AG09319 (cell line): ENCODE data around the gene NOD2.

ENCODE experiments used
- DNase-seq: peaks from one replicate; pipeline ENCODE4 v3.0.0-alpha.2; 2010; ENCODE audit warnings: low read depth; ENCODE audit errors: extremely low read depth
- TF ChIP-seq, protein P1 (sequence below): IDR thresholded peaks from 2 replicates; pipeline ENCODE4 v1.5.1; 2011; ENCODE audit warnings: low read depth, mild to moderate bottlenecking, inconsistent platforms, low read length, moderate library complexity

The NOD2 gene

DNA sequence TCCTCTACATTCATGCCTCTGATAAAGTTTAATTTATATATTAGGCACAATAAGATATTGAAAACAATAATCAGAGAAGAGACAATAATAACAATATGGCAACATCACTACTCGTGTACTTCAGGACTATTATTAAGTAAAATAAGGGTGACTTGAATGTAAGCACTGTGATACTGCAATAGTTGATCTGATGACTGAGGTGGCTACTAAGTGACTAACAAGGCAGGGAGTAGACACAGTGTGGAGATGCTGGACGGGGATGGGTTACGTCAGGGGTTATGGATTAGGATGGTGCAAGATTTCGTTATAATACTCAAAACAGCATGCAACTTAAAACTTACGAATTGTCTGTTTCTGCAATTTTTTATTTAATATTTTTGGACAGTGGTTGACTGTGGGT is 81.0 kb downstream of the NOD2 start:
- no peak for DNase-seq
- TF ChIP-seq, protein P1, sequence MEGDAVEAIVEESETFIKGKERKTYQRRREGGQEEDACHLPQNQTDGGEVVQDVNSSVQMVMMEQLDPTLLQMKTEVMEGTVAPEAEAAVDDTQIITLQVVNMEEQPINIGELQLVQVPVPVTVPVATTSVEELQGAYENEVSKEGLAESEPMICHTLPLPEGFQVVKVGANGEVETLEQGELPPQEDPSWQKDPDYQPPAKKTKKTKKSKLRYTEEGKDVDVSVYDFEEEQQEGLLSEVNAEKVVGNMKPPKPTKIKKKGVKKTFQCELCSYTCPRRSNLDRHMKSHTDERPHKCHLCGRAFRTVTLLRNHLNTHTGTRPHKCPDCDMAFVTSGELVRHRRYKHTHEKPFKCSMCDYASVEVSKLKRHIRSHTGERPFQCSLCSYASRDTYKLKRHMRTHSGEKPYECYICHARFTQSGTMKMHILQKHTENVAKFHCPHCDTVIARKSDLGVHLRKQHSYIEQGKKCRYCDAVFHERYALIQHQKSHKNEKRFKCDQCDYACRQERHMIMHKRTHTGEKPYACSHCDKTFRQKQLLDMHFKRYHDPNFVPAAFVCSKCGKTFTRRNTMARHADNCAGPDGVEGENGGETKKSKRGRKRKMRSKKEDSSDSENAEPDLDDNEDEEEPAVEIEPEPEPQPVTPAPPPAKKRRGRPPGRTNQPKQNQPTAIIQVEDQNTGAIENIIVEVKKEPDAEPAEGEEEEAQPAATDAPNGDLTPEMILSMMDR = no peak

DNA sequence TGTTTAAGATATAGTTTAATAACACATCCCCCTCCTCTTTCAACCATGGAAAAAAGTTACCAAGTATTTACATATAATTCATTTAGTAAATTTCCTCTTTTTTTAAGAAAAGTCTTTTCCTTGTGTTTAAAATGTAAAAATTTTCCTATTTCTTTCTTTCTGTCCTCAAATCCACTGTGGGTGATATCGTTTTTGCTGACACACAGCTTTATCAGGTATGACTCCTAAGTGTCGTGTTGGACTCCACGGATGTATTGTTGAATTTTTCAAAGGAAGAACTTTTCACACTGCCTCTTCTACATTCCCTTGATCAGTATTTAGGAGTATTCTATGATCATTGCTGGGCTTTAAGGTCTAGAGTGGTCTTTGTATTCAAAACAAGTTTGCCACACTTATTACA is 81.6 kb downstream of the NOD2 start:
- TF ChIP-seq, protein P1 = no peak
- DNase-seq = no peak

DNA sequence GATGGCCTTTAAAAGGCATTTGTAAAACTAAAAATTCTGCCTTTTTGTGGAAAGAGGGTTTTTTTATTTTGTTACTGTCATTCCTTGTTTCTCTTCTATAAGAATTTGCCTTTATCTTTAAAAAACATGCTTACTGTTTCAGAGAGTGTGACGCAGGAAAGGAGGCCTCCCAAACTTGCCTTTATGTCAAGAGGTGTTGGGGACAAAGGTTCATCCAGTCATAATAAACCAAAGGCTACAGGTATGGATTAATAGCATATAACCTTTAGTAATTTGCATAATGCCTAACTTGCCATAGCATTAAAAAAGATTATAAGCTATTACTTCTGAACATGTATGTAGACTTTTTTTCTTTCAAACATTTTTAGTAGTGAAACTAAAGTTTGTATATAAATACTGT is 82.6 kb downstream of the NOD2 start:
- TF ChIP-seq, protein P1 = no peak
- DNase-seq = no peak

DNA sequence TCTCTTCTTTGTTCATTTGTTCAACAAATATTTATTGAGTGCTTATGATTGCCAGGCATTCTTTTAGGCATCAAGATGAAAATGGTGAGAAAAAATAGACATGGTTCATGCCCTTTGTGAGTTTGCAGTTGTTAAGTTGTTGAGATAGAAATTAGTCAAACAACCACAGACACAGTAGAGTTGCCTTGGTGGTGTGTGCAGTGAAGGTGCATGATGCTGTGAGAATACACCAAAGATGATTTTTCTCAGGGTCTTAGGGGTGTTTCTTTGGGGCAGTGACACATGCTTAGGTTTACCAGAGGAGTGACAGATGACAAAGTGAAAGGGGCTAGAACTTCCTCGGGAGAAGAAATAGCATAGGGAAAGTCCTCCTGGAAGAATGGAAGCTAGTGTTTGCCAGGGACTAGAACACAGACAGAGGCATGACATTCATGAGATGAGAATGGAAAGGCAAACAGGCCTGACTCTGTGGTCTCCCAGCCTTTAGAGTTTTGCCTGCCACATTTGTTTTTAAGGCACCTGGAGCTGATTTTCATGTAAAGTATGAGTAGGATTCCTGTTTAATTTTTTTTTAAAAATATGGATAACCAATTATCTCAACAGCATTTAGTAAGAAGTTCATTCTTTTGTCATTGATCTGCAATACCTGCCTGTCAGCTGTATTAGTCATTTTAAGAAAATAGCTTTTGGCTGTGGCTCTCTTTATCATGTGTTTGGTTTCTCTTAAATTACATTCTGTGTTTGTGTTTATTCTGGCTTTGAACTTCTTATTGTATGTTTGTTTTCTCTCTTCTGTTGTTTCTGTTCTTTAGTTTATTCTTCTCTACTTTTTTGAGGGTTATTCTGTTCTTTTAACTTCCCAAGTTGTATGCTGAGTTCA is 85.1 kb downstream of the NOD2 start:
- TF ChIP-seq, protein P1 = no peak
- no peak for DNase-seq

DNA sequence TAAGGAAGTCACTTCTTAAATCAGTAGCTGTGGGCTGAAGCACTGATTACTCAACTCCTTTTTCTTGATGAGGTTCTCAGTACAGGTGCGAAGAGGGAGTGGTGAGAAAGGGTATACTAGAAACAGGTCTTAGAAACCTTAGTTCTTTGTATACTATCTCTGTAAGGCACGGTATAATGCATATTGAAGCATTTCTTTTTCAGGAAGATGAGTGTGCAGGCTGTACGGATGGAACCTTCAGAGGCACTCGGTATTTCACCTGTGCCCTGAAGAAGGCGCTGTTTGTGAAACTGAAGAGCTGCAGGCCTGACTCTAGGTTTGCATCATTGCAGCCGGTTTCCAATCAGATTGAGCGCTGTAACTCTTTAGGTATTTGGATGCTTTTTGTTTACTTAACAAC is 87.6 kb downstream of the NOD2 start:
- DNase-seq = no peak
- TF ChIP-seq, protein P1 = no peak

DNA sequence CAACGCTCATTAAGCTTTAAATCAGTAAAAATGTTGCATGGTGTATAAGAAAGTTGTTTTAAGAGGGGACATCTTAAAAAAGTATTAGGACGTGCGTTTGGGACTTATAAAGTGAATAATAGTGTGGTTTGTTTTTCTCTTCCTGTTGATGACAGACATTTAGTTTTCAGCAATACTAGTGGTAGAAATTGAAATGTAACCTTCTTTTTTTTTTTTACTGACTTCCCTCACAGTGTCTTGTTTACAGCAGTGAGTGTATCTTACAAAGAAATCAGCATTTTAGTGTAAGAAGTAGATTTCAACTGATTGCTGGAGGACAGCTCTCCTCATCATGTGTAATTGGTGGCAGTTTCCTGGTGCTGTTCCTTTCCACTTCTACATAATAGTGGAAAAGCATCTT is 88.1 kb downstream of the NOD2 start:
- TF ChIP-seq, protein P1 = no peak
- no peak for DNase-seq
